RWPE1 (cell line): ENCODE data around the gene ACAT1.

Source experiments
- CTCF ChIA-PET: fragments of 350-600 bp; sonication (Branson Sonifier 250); formaldehyde crosslinking; extraction: SDS; loops from one replicate; lab custom pipeline; 2021; lab: Yijun Ruan, JAX
- POLR2A ChIA-PET: fragments of 400-600 bp; formaldehyde crosslinking; extraction: SDS; loops from one replicate; lab custom pipeline; 2020; ENCODE audit warnings: antibody characterized with exemption; ENCODE audit not compliant: low non-redundant PET; lab: Yijun Ruan, JAX
- DNase-seq: peaks from one replicate; pipeline ENCODE4 v3.0.0; 2012; ENCODE audit warnings: low spot score
- H3K27ac ChIP-seq: fragments of 450-650 bp; 2 replicates; pipeline ENCODE4 v1.5.1; 2017
- CTCF ChIP-seq: fragments of 450-650 bp; conservative IDR thresholded peaks from 2 replicates; pipeline ENCODE4 v1.5.1; 2017; ENCODE audit warnings: low read depth, mild to moderate bottlenecking

Gene ACAT1

GRCh38 chr11:108167624-108168023, 46.3 kb downstream of the ACAT1 start:
- DNase-seq = no peak
- CTCF ChIA-PET = no interaction called here
- POLR2A ChIA-PET = no interaction called here
- no peak for TF ChIP-seq CTCF
- H3K27ac ChIP-seq = no peak overlapping the region

- DNase-seq = no peak
- POLR2A ChIA-PET = no interaction called here
- H3K27ac ChIP-seq = no peak overlapping the region
- TF ChIP-seq CTCF = no peak
- CTCF ChIA-PET = no interaction called here
These were observed 48.8 kb downstream of the ACAT1 start for GRCh38 chr11:108170184-108170583.

GRCh38 chr11:108177570-108177969, 56.2 kb downstream of the ACAT1 start:
- no peak overlapping the region for H3K27ac ChIP-seq
- ChIA-PET POLR2A (no interaction called here), CTCF (interaction anchor here (0.8 kb wide), 1 partner anchor 46 kb away, joined by 4 read pairs; the partner anchor contains the start of gene ATM)
- DNase-seq = no peak
- TF ChIP-seq CTCF = no peak

GRCh38 chr11:108193725-108194124, 72.4 kb downstream of the ACAT1 start:
- ChIA-PET CTCF (interaction anchor here (1.0 kb wide), 1 partner anchor 207 kb away, joined by 5 read pairs; no protein-coding TSS in a partner anchor), POLR2A (no interaction called here)
- no peak for TF ChIP-seq CTCF
- no peak overlapping the region for H3K27ac ChIP-seq
- DNase-seq = no peak

GRCh38 chr11:108196901-108197300, 75.5 kb downstream of the ACAT1 start:
- no peak for TF ChIP-seq CTCF
- ChIA-PET CTCF (no interaction called here), POLR2A (no interaction called here)
- H3K27ac ChIP-seq = no peak overlapping the region
- no peak for DNase-seq
